HL-60 (cell line): ENCODE results near the gene MICALL2.

ENCODE experiments used
- DNase-seq, 2 experiments: peaks; one replicate each; pipeline ENCODE4 v3.0.0-alpha.2; 2010 to 2020; ENCODE audit warnings: low read depth in 1 of 2, low spot score in 1 of 2
- H3K27ac ChIP-seq: fragments of 250-450 bp; sonication (Bioruptor Pico); replicated peaks from 2 replicates; pipeline ENCODE4 v1.5.1; 2020; ENCODE audit warnings: mild to moderate bottlenecking, moderate library complexity
- H3K27me3 ChIP-seq: fragments of 250-450 bp; sonication (Bioruptor Pico); 2 replicates; pipeline ENCODE4 v1.5.1; 2021; ENCODE audit warnings: mild to moderate bottlenecking, moderate library complexity; ENCODE audit not compliant: insufficient read depth, poor library complexity, severe bottlenecking
- H3K4me3 ChIP-seq: replicated peaks from 2 replicates; pipeline ENCODE4 v1.5.1; 2011; ENCODE audit warnings: mild to moderate bottlenecking, control low read depth, low read length; ENCODE audit not compliant: insufficient read depth
- GABPA ChIP-seq: IDR thresholded peaks from 2 replicates; pipeline ENCODE4 v1.6.1; 2012; ENCODE audit warnings: low read depth
- POLR2AphosphoS5 ChIP-seq: IDR thresholded peaks from 2 replicates; pipeline ENCODE4 v1.6.1; 2012; ENCODE audit warnings: low read depth
- SPI1 ChIP-seq: IDR thresholded peaks from 2 replicates; pipeline ENCODE4 v1.6.1; 2012; ENCODE audit warnings: low read depth, mild to moderate bottlenecking, borderline replicate concordance
- TF ChIP-seq, protein P1 (sequence below): IDR thresholded peaks from one replicate; pipeline ENCODE4 v1.5.1; 2011; ENCODE audit warnings: low read length, control low read depth, inconsistent platforms; ENCODE audit not compliant: insufficient read depth
- TF ChIP-seq, protein P2 (sequence below): IDR thresholded peaks from 2 replicates; pipeline ENCODE4 v1.6.1; 2012; ENCODE audit warnings: low read depth; ENCODE audit not compliant: insufficient replicate concordance

The MICALL2 gene

GRCh38 chr7:1436608-1437007, 22.7 kb downstream of the MICALL2 start:
- Histone ChIP-seq H3K27me3 (no peaks in the 10 kb centered on the region), H3K4me3 (no peak overlapping the region), H3K27ac (no peak overlapping the region)
- TF ChIP-seq SPI1 (no peak), GABPA (no peak), POLR2AphosphoS5 (no peak)
- TF ChIP-seq, protein P1, sequence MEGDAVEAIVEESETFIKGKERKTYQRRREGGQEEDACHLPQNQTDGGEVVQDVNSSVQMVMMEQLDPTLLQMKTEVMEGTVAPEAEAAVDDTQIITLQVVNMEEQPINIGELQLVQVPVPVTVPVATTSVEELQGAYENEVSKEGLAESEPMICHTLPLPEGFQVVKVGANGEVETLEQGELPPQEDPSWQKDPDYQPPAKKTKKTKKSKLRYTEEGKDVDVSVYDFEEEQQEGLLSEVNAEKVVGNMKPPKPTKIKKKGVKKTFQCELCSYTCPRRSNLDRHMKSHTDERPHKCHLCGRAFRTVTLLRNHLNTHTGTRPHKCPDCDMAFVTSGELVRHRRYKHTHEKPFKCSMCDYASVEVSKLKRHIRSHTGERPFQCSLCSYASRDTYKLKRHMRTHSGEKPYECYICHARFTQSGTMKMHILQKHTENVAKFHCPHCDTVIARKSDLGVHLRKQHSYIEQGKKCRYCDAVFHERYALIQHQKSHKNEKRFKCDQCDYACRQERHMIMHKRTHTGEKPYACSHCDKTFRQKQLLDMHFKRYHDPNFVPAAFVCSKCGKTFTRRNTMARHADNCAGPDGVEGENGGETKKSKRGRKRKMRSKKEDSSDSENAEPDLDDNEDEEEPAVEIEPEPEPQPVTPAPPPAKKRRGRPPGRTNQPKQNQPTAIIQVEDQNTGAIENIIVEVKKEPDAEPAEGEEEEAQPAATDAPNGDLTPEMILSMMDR: no peak
- TF ChIP-seq, protein P2, sequence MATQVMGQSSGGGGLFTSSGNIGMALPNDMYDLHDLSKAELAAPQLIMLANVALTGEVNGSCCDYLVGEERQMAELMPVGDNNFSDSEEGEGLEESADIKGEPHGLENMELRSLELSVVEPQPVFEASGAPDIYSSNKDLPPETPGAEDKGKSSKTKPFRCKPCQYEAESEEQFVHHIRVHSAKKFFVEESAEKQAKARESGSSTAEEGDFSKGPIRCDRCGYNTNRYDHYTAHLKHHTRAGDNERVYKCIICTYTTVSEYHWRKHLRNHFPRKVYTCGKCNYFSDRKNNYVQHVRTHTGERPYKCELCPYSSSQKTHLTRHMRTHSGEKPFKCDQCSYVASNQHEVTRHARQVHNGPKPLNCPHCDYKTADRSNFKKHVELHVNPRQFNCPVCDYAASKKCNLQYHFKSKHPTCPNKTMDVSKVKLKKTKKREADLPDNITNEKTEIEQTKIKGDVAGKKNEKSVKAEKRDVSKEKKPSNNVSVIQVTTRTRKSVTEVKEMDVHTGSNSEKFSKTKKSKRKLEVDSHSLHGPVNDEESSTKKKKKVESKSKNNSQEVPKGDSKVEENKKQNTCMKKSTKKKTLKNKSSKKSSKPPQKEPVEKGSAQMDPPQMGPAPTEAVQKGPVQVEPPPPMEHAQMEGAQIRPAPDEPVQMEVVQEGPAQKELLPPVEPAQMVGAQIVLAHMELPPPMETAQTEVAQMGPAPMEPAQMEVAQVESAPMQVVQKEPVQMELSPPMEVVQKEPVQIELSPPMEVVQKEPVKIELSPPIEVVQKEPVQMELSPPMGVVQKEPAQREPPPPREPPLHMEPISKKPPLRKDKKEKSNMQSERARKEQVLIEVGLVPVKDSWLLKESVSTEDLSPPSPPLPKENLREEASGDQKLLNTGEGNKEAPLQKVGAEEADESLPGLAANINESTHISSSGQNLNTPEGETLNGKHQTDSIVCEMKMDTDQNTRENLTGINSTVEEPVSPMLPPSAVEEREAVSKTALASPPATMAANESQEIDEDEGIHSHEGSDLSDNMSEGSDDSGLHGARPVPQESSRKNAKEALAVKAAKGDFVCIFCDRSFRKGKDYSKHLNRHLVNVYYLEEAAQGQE: no peak
- DNase-seq: no peak

DNA sequence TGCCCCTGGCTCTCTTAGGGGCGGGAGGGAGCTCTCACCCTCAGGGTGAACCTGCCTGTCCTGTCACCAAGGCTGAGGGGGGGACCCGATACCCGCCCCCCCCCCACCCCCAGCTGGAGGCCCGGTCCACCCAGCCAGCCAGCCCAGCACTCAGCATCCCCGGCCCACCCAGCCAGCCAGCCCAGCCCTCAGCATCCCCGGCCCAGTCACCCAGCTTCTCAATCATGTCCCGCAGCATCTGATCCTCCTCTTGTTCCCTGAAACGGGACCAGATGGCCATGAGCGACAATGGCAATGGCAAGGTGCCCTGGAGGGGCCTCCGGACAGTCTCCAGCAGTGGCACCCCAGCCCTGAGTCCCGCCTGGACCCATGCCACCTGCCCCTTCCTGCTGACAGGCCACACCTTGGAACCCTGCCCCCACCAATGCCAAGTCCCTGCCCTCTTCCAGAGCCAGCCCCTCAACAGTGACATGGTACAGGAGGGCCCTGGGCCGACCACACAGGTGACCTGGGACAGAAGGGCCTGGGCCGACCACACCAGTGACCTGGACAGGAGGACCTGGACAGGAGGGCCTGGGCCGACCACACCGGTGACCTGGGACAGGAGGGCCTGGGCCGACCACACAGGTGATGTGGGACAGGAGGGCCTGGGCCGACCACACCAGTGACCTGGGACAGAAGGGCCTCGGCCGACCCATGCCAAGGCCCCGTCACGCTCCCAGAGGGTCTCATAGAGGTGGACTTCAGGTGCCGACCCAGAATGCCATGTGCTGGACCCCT, 24.2 kb downstream of the MICALL2 start:
- DNase-seq: no peak
- Histone ChIP-seq H3K27ac (no peak overlapping the region), H3K27me3 (no peaks in the 10 kb centered on the region), H3K4me3 (no peak overlapping the region)
- TF ChIP-seq, protein P2: no peak

GRCh38 chr7:1434165-1434718, 25.0 kb downstream of the MICALL2 start:
- no peaks in the 10 kb centered on the region for H3K27me3 ChIP-seq
- no peak overlapping the region for H3K4me3 ChIP-seq
- H3K27ac ChIP-seq: no peak overlapping the region
- no peak for DNase-seq
- TF ChIP-seq GABPA: no peak
- no peak for TF ChIP-seq SPI1
- TF ChIP-seq, protein P2: no peak
- TF ChIP-seq, protein P1: no peak
- no peak for TF ChIP-seq POLR2AphosphoS5
